Neutrophil (primary cell): Measurements from ENCODE around the gene IL4R.

ENCODE experiments used
- H3K27ac ChIP-seq: fragments of 200-600 bp; sonication (generic); 2 replicates; pipeline ENCODE4 v1.5.1; 2016; ENCODE audit warnings: mild to moderate bottlenecking, moderate library complexity
- H3K27me3 ChIP-seq: fragments of 200-600 bp; sonication (generic); 2 replicates; pipeline ENCODE4 v1.6.0; 2016; ENCODE audit warnings: mild to moderate bottlenecking
- H3K36me3 ChIP-seq: fragments of 200-600 bp; sonication (generic); 2 replicates; pipeline ENCODE4 v1.5.1; 2017
- H3K4me1 ChIP-seq, 2 experiments: fragments of 200-600 bp in 1 of 2; sonication (generic) in 1 of 2; 1 replicate in 1 of 2; 2 replicates in 1 of 2; pipeline versions ENCODE4 v1.5.1 to v1.6.1; 2013 to 2016; ENCODE audit warnings: low read depth in 1 of 2, low read length in 1 of 2, mild to moderate bottlenecking in 1 of 2, moderate library complexity in 1 of 2; ENCODE audit not compliant: control insufficient read depth in 1 of 2, insufficient read depth in 1 of 2
- H3K4me3 ChIP-seq, 2 experiments: fragments of 200-600 bp in 1 of 2; sonication (generic) in 1 of 2; 1 replicate in 1 of 2; 2 replicates in 1 of 2; pipeline ENCODE4 v1.5.1; 2013 to 2016; ENCODE audit warnings: low read depth in 1 of 2, low read length in 1 of 2, mild to moderate bottlenecking in 1 of 2, moderate library complexity in 1 of 2
- H3K9me3 ChIP-seq: fragments of 200-600 bp; sonication (generic); 2 replicates; pipeline ENCODE4 v1.5.1; 2016
- TF ChIP-seq, protein P1 (sequence below): fragments of 200-600 bp; sonication (generic); IDR thresholded peaks from 2 replicates; pipeline ENCODE4 v1.5.1; 2016; ENCODE audit warnings: antibody characterized with exemption

The IL4R gene

DNA sequence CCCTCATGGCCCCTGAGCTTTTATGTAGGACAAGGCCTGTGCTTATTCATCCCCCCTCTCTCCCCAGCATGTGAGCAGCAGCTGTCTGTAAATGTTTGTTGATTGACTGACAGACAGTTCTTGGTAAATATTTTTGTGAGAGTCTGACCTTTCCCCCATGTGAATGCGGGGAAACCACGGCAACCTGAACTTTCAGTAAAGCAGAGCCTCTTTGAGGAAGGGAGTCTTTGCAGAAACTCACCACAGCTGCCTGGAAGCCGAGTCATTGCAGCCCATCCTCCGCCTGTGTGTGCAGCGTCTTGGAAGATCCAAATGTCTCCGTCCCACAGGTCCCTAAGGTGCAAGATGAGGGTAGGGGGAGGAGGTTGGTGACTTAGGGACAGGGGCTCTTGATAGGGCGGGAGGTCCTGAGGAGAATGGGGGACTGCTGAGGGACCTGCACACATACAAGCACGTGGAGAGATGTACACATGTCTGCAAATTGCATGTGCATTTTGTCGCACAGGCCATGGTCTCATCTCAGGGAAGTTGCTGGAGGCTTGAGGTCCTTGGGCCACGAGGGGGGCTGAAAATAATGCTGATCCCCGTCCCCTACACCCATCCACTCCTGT lies 65.2 kb downstream of the IL4R start:
- H3K9me3 ChIP-seq: no peaks in the 10 kb centered on the region
- no peak overlapping the region for H3K27ac ChIP-seq
- TF ChIP-seq, protein P1, sequence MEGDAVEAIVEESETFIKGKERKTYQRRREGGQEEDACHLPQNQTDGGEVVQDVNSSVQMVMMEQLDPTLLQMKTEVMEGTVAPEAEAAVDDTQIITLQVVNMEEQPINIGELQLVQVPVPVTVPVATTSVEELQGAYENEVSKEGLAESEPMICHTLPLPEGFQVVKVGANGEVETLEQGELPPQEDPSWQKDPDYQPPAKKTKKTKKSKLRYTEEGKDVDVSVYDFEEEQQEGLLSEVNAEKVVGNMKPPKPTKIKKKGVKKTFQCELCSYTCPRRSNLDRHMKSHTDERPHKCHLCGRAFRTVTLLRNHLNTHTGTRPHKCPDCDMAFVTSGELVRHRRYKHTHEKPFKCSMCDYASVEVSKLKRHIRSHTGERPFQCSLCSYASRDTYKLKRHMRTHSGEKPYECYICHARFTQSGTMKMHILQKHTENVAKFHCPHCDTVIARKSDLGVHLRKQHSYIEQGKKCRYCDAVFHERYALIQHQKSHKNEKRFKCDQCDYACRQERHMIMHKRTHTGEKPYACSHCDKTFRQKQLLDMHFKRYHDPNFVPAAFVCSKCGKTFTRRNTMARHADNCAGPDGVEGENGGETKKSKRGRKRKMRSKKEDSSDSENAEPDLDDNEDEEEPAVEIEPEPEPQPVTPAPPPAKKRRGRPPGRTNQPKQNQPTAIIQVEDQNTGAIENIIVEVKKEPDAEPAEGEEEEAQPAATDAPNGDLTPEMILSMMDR: no peak
- no peak overlapping the region for H3K4me3 ChIP-seq
- H3K4me1 ChIP-seq: peaks cover 11 to 15% of the 10 kb centered on the region in 2 experiments
- no peaks in the 10 kb centered on the region for H3K36me3 ChIP-seq
- H3K27me3 ChIP-seq: no peaks in the 10 kb centered on the region

DNA sequence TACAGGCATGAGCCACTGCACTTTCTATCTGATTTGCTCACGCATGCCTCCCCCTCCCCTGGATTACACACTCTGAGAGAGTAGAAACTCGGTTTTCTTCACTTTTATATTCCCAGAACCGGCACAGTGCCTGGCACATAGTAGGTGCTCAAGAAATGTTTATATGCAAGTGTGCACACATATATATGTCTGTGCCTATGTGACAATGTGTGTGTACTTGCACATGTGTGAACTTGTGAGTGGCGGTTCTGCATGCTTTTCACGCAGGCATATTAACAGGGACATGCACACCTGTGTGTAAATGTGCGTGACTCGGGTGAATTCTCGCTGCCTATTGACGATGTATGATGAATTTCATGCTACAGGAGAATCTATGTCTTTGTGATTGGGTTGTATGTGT lies 66.1 kb downstream of the IL4R start:
- no peaks in the 10 kb centered on the region for H3K27me3 ChIP-seq
- H3K27ac ChIP-seq: no peak overlapping the region
- no peaks in the 10 kb centered on the region for H3K36me3 ChIP-seq
- TF ChIP-seq, protein P1: no peak
- H3K9me3 ChIP-seq: no peaks in the 10 kb centered on the region
- H3K4me1 ChIP-seq: peaks cover 2 to 6% of the 10 kb centered on the region in 2 experiments
- H3K4me3 ChIP-seq: no peak overlapping the region

DNA sequence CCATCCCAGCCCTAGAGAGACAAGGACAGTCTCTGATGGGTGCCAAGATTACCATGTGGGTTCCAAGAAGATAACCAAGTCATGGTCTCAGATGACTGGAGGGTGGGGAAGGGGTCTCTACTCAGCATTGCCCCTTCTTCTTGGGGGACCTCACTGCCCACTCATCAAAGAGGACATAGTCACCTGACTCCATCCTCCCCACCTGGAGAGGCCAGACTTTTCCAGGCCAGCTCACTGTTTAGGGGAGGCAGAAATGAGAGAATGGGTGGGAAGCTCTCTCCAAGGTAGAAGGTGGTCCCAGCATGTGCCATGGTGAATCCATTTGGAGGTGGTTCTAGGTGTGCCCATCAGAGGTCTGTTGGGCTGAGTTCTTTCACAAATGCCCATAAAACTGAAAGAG lies 67.5 kb downstream of the IL4R start:
- Histone ChIP-seq H3K27me3 (no peaks in the 10 kb centered on the region), H3K4me1 (peaks cover 0 to 6% of the 10 kb centered on the region in 2 experiments), H3K36me3 (no peaks in the 10 kb centered on the region), H3K4me3 (no peak overlapping the region), H3K9me3 (no peaks in the 10 kb centered on the region), H3K27ac (no peak overlapping the region)
- TF ChIP-seq, protein P1: no peak

DNA sequence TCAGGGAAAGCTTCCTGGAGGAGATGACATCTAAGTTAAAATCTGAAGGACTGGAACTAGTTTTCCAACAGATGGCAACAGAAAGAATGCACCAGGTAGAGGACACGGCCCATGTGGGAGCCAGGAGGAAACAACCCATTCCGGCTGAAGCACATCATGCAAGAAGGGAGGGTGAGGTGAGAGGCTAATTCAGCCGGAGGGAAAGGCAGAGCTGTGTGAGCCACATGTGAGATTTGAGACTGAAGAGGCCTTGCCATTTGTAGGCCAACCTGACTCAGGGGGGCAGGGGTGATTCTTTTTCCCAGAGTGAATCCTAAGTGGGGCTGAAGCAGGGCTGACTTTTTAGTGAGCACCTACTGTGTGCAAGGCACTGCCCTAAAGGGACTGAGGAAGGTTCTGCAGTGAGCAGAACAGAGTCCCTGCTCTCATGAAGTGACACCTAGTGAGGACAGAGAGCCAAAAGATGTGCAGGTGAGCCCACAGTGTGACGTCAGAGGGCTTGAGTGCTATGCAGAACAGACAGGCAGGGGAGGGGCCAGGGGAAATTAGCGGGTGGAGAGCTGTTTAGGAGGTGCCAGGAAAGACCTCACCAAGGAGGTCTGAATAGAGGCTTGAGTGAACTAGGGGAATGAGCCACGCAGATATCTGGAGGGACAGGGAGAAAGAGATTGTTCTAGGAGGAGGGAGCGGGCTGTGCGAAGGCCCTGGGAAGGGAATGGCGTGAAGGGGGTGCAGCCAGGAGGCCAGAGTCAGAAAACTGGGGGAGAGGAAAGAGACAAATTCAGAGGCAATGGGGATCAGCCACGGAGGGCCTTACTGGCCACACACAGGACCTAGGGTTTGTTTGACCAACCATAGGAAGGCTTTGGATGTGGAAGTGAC lies 68.4 kb downstream of the IL4R start:
- no peaks in the 10 kb centered on the region for H3K9me3 ChIP-seq
- TF ChIP-seq, protein P1: no peak
- H3K4me3 ChIP-seq: no peak overlapping the region
- no peaks in the 10 kb centered on the region for H3K27me3 ChIP-seq
- H3K27ac ChIP-seq: no peak overlapping the region
- no peaks in the 10 kb centered on the region for H3K36me3 ChIP-seq
- H3K4me1 ChIP-seq: peaks cover 0 to 6% of the 10 kb centered on the region in 2 experiments

DNA sequence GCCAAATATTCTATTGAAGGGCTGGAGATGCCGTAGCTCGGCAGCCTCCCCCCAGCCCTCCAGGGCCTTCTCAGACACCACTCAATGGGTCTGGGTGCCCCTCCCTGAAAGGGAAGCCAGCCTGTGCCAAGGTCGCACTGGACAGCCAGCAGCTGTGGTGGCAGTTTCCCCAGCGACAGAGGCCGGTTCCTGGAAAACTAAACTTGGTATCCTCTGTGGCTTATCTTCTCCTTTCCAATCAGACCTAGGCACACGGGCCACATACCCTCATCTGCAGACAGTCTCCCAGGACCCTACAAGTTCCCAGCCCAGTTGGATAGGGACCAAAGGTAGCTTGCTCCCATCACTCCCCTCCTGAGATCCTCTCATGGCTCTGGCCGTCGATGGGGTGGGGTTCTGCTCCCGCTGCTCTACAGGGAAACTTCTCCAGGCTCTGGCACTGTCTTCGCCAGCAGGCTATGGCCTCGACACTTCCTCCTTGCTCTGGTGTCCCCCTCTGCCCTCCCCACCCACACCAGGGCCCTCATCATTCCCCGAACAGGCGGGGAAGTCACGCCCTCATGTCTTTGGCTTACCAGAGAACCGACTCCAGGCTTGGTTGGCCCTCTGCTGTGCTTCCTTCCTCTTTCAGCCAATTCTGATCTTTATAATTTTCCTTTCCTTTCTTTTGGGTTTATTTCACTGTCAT lies 69.9 kb downstream of the IL4R start:
- Histone ChIP-seq H3K4me1 (peaks cover 0 to 6% of the 10 kb centered on the region in 2 experiments), H3K4me3 (no peak overlapping the region), H3K9me3 (no peaks in the 10 kb centered on the region), H3K27ac (no peak overlapping the region), H3K27me3 (no peaks in the 10 kb centered on the region), H3K36me3 (no peaks in the 10 kb centered on the region)
- TF ChIP-seq, protein P1: no peak
